ENCODE measurements around the gene CTR9. TPM values are rescaled to one million over a fixed set of nuclear protein-coding genes. Genes with fewer than 3 reads are reported as not detected.

Gene CTR9
- total RNA-seq, 1 donor from 2014 or later: 22.9 TPM

DNA sequence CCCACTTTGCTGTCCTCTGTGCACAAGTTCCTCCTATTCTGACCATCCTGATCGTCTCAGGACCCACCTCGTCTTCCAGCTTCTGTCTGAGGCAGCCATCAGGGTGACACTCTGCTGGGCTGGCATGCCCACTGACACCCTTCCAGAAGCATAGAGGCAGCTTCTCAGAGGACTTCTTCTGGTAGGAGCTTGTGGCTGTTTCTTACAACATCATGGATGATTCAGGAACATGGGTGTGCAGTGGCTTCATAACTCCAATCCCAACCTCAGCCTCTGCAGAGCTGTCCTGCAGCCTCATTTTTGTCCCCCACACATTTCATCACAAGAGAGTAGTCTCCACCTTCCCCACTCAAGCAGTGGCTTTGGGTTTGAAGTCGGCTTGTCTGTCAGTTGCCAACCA is 20.9 kb upstream of the CTR9 start:
- no peak overlapping the region for H3K27ac ChIP-seq (replicated peaks)
- intact Hi-C loops (cut with micrococcal nuclease): no loop called here
- no peaks in the 10 kb centered on the region for H3K36me3 ChIP-seq
- H3K4me1 ChIP-seq: peaks cover under 1% of the 10 kb centered on the region
- H3K4me3 ChIP-seq: no peak overlapping the region
- DNase-seq: no peak
- TF ChIP-seq, protein P1, sequence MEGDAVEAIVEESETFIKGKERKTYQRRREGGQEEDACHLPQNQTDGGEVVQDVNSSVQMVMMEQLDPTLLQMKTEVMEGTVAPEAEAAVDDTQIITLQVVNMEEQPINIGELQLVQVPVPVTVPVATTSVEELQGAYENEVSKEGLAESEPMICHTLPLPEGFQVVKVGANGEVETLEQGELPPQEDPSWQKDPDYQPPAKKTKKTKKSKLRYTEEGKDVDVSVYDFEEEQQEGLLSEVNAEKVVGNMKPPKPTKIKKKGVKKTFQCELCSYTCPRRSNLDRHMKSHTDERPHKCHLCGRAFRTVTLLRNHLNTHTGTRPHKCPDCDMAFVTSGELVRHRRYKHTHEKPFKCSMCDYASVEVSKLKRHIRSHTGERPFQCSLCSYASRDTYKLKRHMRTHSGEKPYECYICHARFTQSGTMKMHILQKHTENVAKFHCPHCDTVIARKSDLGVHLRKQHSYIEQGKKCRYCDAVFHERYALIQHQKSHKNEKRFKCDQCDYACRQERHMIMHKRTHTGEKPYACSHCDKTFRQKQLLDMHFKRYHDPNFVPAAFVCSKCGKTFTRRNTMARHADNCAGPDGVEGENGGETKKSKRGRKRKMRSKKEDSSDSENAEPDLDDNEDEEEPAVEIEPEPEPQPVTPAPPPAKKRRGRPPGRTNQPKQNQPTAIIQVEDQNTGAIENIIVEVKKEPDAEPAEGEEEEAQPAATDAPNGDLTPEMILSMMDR (IDR thresholded peaks at IDR 0.05; ENCODE audit: borderline replicate concordance): no peak
- peaks cover 7% of the 10 kb centered on the region for H3K27me3 ChIP-seq (ENCODE audit: low read depth)
- H3K9me3 ChIP-seq (replicated peaks): peaks cover 7% of the 10 kb centered on the region

DNA sequence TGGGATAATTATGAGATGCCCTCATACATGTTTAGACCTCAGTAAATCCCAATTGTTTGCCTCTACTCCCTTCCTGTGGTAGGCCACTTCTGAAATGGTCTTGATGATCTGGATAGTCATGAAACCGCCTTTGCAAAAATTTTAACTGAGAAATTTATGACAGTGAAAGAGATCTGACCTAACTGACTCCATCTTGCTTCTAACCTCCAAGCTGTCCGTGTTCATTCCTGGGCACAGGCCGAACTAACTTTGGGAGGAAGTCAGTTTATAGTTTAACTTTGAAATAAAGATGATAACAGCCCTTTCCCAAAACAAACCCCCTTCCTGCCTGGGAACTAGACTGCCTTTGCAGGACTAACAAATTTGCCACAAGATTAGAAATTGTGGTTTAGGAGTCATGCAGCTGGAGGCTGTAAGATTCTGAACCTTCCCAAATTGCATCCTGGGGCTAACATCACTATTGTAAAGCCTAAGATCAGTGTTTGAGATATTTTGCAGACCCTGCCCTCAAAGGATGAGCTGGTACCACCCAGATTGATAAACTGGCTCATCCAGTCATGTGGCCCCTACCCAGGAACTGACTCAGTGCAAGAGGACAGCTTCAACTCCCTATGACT is 19.9 kb upstream of the CTR9 start:
- intact Hi-C loops (cut with micrococcal nuclease): no loop called here
- H3K9me3 ChIP-seq (replicated peaks): peaks cover 4% of the 10 kb centered on the region
- peaks cover 7% of the 10 kb centered on the region for H3K27me3 ChIP-seq (ENCODE audit: low read depth)
- no peak overlapping the region for H3K4me3 ChIP-seq
- no peak overlapping the region for H3K27ac ChIP-seq (replicated peaks)
- DNase-seq: no peak
- no peaks in the 10 kb centered on the region for H3K36me3 ChIP-seq
- peaks cover 8% of the 10 kb centered on the region for H3K4me1 ChIP-seq
- TF ChIP-seq, protein P1 (IDR thresholded peaks at IDR 0.05; ENCODE audit: borderline replicate concordance): no peak

DNA sequence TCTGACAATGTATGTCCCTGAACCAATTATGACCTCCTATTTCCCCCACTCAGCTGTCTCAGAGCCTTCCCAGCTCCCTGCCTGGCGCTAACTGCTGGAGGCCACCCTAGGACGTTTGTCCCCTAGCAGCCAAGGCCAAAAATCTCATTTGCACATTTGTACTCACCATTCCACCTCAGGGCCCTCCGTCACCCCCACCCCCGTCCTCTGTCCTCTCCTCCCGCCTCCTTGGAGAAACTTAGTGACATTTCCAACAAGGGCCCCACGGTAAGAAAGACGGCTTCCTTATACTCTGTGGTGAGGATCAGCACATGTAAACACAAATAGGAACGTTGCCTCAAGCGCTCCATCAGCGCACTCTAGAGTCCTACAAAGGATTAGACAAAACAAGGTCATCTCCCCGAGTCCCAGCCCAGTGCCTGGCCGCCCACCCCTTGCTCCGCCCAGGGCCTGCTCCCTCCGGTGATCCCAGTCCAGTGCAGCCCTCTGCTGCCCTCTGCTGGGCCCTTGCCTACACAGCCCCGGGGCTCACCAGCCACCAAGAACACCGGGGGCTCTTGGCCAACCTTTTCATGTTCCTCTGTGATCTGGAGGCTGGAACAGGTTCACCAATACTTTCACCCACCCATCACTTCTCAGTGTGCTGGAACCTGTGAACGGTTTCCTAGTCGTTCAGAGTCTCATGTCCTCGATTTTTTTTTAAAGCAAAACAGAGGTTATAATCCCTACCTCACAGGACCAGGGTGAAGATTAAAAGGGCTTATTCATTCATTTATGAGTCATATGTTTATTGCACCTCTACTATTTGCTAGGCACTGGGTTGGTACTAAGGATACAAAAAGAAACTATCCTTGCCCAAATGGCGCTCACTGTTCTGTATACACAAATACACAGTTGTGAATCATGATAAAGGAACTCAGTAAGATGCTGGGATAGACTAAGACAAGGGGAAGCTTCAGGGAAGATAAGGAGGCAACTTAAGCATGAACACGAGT is 15.3 kb upstream of the CTR9 start:
- intact Hi-C loops (cut with micrococcal nuclease): loop anchor here (5.0 kb wide), 1 partner anchor 328 kb away; no protein-coding TSS in a partner anchor
- peak; percentile 94 for DNase-seq
- Histone ChIP-seq H3K4me1 (peaks cover 8% of the 10 kb centered on the region), H3K27ac (replicated peaks) (peak overlapping the region; percentile 75), H3K9me3 (replicated peaks) (peaks cover 4% of the 10 kb centered on the region), H3K36me3 (no peaks in the 10 kb centered on the region), H3K27me3 (ENCODE audit: low read depth) (peaks cover 5% of the 10 kb centered on the region), H3K4me3 (peak overlapping the region; percentile 38)
- TF ChIP-seq, protein P1 (IDR thresholded peaks at IDR 0.05; ENCODE audit: borderline replicate concordance): peak; percentile 99

DNA sequence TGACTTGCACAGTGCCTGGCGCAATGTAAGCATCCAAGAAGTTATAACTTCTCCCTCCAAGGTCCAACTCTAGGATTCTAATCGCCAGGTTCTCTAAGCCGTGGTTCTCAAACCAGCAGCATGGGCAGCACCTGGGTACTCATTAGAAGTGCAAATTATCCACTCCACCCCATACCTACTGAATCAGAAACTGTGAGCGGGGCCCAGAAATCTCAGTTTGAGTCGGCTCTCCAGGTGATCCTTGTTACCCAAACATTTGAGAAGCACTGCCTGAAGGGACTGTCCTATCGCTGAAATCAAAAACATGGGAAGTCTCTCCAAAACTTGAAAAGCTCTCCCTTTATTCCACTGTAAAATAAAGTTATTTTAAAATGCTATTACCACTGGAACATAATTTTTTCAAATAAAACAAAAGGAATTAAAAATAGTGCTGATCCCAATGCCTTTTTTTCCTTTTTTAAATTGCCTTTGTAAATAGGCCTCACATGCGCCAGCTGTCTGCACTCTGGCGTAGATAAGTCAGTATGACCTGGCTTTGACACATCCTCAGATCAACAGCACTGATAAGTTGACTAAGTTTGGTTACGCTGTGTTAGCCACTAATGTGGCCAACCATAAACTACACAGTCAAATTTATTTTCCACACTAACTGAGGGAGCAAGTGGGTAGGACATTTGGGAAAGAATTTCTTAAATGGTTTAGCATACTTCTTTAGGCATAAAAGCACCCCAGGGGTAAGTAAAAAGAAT is 8.4 kb upstream of the CTR9 start:
- DNase-seq: no peak
- H3K4me1 ChIP-seq: no peaks in the 10 kb centered on the region
- TF ChIP-seq, protein P1 (IDR thresholded peaks at IDR 0.05; ENCODE audit: borderline replicate concordance): no peak
- H3K27me3 ChIP-seq (ENCODE audit: low read depth): no peaks in the 10 kb centered on the region
- no peak overlapping the region for H3K4me3 ChIP-seq
- no peak overlapping the region for H3K27ac ChIP-seq (replicated peaks)
- H3K36me3 ChIP-seq: no peaks in the 10 kb centered on the region
- no peaks in the 10 kb centered on the region for H3K9me3 ChIP-seq (replicated peaks)
- intact Hi-C loops (cut with micrococcal nuclease): no loop called here

DNA sequence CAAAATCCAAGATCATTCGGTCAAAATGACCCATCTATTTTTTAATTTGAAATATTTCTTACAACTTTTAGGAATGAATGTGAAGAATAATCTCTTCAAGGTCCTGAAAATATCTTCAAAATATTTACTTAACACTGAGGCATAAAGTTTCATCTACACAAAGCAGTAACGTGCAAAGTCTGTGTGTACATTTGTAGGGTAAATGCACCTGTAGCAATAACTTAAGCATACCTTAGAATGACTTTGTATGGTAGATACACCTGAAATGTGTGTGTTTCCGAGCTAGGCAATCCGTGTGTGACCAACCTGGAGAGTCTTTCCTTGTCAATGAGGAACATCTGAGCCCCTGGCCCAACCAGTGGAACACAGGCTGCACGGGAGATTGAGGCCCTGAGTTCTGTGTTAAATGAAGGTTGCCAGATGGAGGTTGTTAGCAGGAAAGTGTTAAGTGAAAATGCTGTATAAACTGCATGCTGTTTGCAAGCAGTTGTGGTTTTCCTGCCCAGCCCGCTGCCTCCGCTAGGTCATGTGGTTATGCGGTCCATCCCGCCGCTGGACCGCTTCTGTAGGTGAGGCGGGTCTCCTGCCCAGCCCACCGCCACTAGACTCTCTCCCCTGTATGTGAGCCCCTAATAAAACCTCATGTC is 7.6 kb upstream of the CTR9 start:
- H3K27ac ChIP-seq (replicated peaks): no peak overlapping the region
- H3K36me3 ChIP-seq: no peaks in the 10 kb centered on the region
- H3K9me3 ChIP-seq (replicated peaks): no peaks in the 10 kb centered on the region
- intact Hi-C loops (cut with micrococcal nuclease): no loop called here
- TF ChIP-seq, protein P1 (IDR thresholded peaks at IDR 0.05; ENCODE audit: borderline replicate concordance): no peak
- no peaks in the 10 kb centered on the region for H3K4me1 ChIP-seq
- DNase-seq: no peak
- H3K27me3 ChIP-seq (ENCODE audit: low read depth): no peaks in the 10 kb centered on the region
- no peak overlapping the region for H3K4me3 ChIP-seq

Data from left ventricle myocardium inferior (tissue), 1 donor.